Gastrocnemius medialis (tissue), 4 donors: ENCODE measurements around the gene LCLAT1. TPM values are rescaled to one million over a fixed set of nuclear protein-coding genes. Genes with fewer than 3 reads are reported as not detected.

Experiments
- ATAC-seq, 2 donors: fragments of 150-250 bp; one replicate each; pipeline ENCODE4 v1.9.1; 2016
- DNase-seq, 2 donors: peaks; one replicate each; pipeline ENCODE4 v3.0.0-alpha.2; 2019
- H3K27ac ChIP-seq, 4 donors: fragments of 200-600 bp; sonication (generic); 1 replicate in 1 of 4; 2 replicates in 3 of 4; pipeline ENCODE4 v1.5.1; 2016 to 2018; ENCODE audit warnings: mild to moderate bottlenecking in 2 of 4, moderate library complexity in 1 of 4
- H3K27me3 ChIP-seq, 3 donors: fragments of 200-600 bp; sonication (generic) in 2 of 3; 1 replicate in 1 of 3; 2 replicates in 2 of 3; pipeline versions ENCODE4 v1.5.1 to v1.6.0; 2016 to 2019; ENCODE audit warnings: mild to moderate bottlenecking in 1 of 3, moderate library complexity in 1 of 3
- H3K36me3 ChIP-seq, 2 donors: fragments of 200-600 bp; sonication (generic) in 1 of 2; one replicate each; pipeline ENCODE4 v1.5.1; 2017 to 2018
- H3K4me1 ChIP-seq, 2 donors: fragments of 200-600 bp; sonication (generic) in 1 of 2; one replicate each; pipeline ENCODE4 v1.5.1; 2016 to 2017; ENCODE audit warnings: mild to moderate bottlenecking in 2 of 2
- H3K4me3 ChIP-seq, 4 donors: fragments of 200-600 bp; sonication (generic) in 3 of 4; 1 replicate in 1 of 4; 2 replicates in 3 of 4; pipeline ENCODE4 v1.5.1; 2016 to 2019; ENCODE audit warnings: mild to moderate bottlenecking in 2 of 4
- H3K9me3 ChIP-seq, 3 donors: fragments of 200-600 bp; sonication (generic) in 2 of 3; 1 replicate in 1 of 3; 2 replicates in 2 of 3; pipeline ENCODE4 v1.5.1; 2016 to 2019
- POLR2A ChIP-seq, 2 donors: fragments of 450-650 bp; IDR thresholded peaks; one replicate each; pipeline ENCODE4 v1.6.1; 2017; ENCODE audit warnings: antibody characterized with exemption in 2 of 2, mild to moderate bottlenecking in 2 of 2, moderate library complexity in 2 of 2
- in situ Hi-C, 4 donors: fragments of 200-750 bp; cut with MboI; loops; one replicate each; pipeline versions ENCODE4 v1.15.0 to v1.8.0; 2017; ENCODE audit warnings: low sequenced_read_pairs in 4 of 4
- intact Hi-C: fragments of 100-400 bp; cut with DNase I; formaldehyde crosslinking; loops from one replicate; pipeline ENCODE4 v1.15.1; 2023; ENCODE audit warnings: low total_unique reads
- total RNA-seq, 4 donors: library from RNA; depleted of rRNA; stranded (reverse); fragments of >200 nt; gene quantifications; one replicate each; pipeline versions ENCODE4 v1.1.0 to v1.2.3, GENCODE V29; 2016
- TF ChIP-seq, protein P1 (sequence below), 5 experiments: fragments of 450-650 bp in 3 of 5; fragments of 200-600 bp in 2 of 5; sonication (generic) in 2 of 5; IDR thresholded peaks in 4 of 5; conservative IDR thresholded peaks in 1 of 5; 1 replicate in 4 of 5; 2 replicates in 1 of 5; pipeline ENCODE4 v1.5.1; 2016 to 2019; ENCODE audit warnings: antibody characterized with exemption in 5 of 5, mild to moderate bottlenecking in 3 of 5, moderate library complexity in 3 of 5

Gene LCLAT1
- total RNA-seq, 4 donors from 2014 or later: 4.3 to 14.5 (median 11.3) TPM

DNA sequence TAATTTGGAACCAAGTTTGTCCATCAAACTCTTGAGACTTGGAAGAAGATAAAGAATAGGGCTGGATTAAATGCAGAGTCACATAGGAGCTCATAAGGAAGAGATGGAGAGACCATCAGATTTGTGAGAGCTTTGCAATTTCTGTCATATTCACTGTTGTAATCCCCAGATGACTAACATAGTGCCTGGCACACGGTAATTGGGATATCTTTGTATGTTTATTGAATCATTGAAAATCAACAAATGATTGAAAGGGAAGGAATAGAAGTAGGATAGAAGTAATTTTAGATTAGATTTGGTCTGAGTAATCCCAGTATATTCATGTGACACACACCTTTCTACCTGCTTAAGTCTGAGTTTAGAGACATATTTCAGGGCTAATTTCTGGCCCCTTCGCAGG lies 75.4 kb downstream of the LCLAT1 start:
- no peaks in the 10 kb centered on the region for H3K36me3 ChIP-seq
- no peaks in the 10 kb centered on the region for H3K27me3 ChIP-seq
- H3K4me3 ChIP-seq: no peak overlapping the region
- H3K4me1 ChIP-seq: peaks cover 2 to 4% of the 10 kb centered on the region in 2 donors
- TF ChIP-seq POLR2A (IDR thresholded peaks at IDR 0.05): no peak
- TF ChIP-seq, protein P1, sequence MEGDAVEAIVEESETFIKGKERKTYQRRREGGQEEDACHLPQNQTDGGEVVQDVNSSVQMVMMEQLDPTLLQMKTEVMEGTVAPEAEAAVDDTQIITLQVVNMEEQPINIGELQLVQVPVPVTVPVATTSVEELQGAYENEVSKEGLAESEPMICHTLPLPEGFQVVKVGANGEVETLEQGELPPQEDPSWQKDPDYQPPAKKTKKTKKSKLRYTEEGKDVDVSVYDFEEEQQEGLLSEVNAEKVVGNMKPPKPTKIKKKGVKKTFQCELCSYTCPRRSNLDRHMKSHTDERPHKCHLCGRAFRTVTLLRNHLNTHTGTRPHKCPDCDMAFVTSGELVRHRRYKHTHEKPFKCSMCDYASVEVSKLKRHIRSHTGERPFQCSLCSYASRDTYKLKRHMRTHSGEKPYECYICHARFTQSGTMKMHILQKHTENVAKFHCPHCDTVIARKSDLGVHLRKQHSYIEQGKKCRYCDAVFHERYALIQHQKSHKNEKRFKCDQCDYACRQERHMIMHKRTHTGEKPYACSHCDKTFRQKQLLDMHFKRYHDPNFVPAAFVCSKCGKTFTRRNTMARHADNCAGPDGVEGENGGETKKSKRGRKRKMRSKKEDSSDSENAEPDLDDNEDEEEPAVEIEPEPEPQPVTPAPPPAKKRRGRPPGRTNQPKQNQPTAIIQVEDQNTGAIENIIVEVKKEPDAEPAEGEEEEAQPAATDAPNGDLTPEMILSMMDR (IDR thresholded peaks at IDR 0.05 in 4 of 5, conservative IDR thresholded peaks at IDR 0.05 in 1 of 5): no peak
- DNase-seq (no peak), ATAC-seq (no peak)
- no peaks in the 10 kb centered on the region for H3K9me3 ChIP-seq
- no peak overlapping the region for H3K27ac ChIP-seq
- in situ Hi-C loops (no loop called here), intact Hi-C loops (loop anchor here (10.0 kb wide), 2 partner anchors 62 to 182 kb away; no protein-coding TSS in a partner anchor)

DNA sequence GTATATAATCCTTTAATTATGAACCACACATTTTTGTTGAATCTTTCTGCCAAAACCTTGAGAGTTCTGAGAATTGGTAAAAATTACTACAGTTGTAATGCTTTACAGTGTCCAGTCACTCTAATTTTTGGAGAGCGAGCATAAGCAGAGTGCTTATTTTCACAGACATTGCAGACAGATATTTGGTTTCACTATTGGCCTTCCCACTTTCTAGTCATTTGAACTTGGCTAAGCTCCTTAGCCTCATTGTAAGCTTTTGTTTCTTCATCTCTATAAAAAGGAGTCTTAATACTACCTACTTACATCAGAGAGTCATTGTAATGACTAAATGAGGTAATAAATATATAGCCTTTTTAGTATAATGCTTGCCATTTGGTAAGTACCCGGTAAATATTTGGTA lies 80.4 kb downstream of the LCLAT1 start:
- H3K27me3 ChIP-seq: no peaks in the 10 kb centered on the region
- intact Hi-C loops: loop anchor here (10.0 kb wide), 2 partner anchors 57 to 177 kb away; no protein-coding TSS in a partner anchor
- TF ChIP-seq, protein P1 (IDR thresholded peaks at IDR 0.05 in 4 of 5, conservative IDR thresholded peaks at IDR 0.05 in 1 of 5): no peak
- no peak for TF ChIP-seq POLR2A (IDR thresholded peaks at IDR 0.05)
- H3K4me3 ChIP-seq: no peak overlapping the region
- in situ Hi-C loops: no loop called here
- H3K27ac ChIP-seq: peak overlapping the region; percentile 1 to 51 (median 10)
- peaks cover 28 to 35% of the 10 kb centered on the region in 2 donors for H3K4me1 ChIP-seq
- ATAC-seq (peak; percentile 71 to 75), DNase-seq (no peak)
- H3K9me3 ChIP-seq: no peaks in the 10 kb centered on the region
- H3K36me3 ChIP-seq: no peaks in the 10 kb centered on the region

DNA sequence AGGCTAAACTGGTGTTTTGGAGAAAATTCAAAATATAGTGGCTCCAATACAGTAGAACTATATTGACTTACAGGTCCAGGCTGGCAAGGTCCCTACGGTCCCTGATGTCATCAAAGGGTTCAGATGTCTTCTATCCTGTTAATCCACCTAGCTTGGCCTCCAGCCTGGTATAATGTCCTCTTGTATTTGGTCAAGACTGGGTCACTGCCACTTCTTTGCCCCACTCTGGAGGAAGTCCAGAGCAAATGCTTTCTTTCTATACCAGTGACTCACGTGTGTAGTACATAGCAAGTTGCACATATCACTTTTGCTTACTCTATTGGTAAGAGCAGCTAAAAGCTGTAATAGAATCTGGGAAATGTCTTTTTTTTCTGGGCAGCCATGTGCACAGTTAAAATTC lies 80.8 kb downstream of the LCLAT1 start:
- Histone ChIP-seq H3K9me3 (no peaks in the 10 kb centered on the region), H3K27ac (peak overlapping the region; percentile 1 to 51 (median 10)), H3K4me3 (no peak overlapping the region), H3K27me3 (no peaks in the 10 kb centered on the region), H3K4me1 (peaks cover 28 to 35% of the 10 kb centered on the region in 2 donors), H3K36me3 (no peaks in the 10 kb centered on the region)
- intact Hi-C loops (loop anchor here (1.0 to 10.0 kb wide), 3 partner anchors 26 to 177 kb away; no protein-coding TSS in a partner anchor), in situ Hi-C loops (no loop called here)
- DNase-seq: peak in 1 of 2 donors; percentile 20
- peak; percentile 25 to 30 for ATAC-seq
- TF ChIP-seq POLR2A (IDR thresholded peaks at IDR 0.05): no peak
- TF ChIP-seq, protein P1 (IDR thresholded peaks at IDR 0.05 in 4 of 5, conservative IDR thresholded peaks at IDR 0.05 in 1 of 5): no peak

DNA sequence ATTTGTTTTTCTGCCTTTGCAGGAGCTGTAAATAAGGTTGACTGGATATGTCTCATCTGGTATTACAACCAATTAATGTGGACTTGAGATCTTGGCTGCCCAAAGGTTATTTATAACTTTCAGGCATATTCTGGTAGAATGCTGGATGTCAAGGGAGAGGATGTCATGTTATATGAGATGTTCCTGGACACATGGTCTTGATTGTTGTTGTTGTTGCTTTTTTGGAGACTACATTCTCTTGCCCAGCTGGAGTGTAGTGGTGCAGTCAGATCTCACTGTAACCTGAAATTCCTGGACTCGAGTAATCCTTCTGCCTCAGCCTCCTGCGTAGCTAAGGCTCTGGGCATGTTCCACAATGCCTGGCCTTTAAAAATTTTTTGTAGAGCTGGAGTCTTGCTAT lies 83.3 kb downstream of the LCLAT1 start:
- ATAC-seq: peak; percentile 24 to 91
- Histone ChIP-seq H3K4me1 (peaks cover 28 to 35% of the 10 kb centered on the region in 2 donors), H3K27ac (peak overlapping the region in 1 of 4 donors; percentile 56)

More for the DNA sequence above, 83.3 kb downstream of the LCLAT1 start:
- peaks cover 0 to 1% of the 10 kb centered on the region in 2 donors for H3K36me3 ChIP-seq
- TF ChIP-seq POLR2A (IDR thresholded peaks at IDR 0.05): no peak
- TF ChIP-seq, protein P1 (IDR thresholded peaks at IDR 0.05 in 4 of 5, conservative IDR thresholded peaks at IDR 0.05 in 1 of 5): no peak
- DNase-seq: peak in 1 of 2 donors; percentile 3
- in situ Hi-C loops (no loop called here), intact Hi-C loops (no loop called here)
- no peaks in the 10 kb centered on the region for H3K9me3 ChIP-seq
- H3K4me3 ChIP-seq: no peak overlapping the region
- H3K27me3 ChIP-seq: no peaks in the 10 kb centered on the region
